ENCODE data around the gene C14orf93.

C14orf93 gene

DNA sequence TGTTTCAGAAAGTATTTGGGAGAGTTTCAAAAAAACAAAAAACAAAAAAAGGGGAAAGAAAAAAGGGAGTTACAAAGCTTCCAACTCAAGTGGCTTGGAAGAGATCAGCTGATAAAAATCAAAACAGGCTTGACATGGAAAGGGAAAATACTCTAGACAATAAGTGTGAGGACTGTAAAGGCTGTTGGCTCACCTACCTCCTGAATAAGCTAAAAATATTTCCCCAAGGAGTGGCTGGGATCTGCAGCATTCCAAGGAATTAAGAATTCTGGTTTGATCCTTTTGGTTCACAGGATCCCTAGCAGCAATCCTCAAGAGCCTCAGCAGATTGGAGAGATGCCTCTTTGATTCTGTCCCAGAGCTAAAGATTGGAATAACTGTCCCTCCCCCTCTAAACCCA is 16.4 kb downstream of the C14orf93 start:
- no peak for DNase-seq

DNA sequence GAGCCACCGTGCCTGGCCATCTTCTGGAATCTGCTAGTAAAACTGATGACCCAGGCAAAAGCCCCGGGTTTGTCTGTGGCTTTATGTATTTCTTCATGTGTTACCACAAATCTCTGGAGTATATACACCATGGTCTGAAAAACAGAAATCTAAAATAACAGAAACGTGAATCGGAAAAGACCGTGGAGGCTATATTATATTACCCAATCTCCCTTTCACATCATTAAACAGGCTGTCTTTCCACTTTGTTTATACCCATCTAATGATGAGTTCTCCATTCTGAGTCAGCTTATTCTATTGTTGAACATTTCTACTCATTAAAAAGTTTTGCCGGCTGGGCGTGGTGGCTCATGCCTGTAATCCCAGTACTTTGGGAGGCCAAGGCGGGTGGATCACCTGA is 18.1 kb downstream of the C14orf93 start:
- DNase-seq: no peak

DNA sequence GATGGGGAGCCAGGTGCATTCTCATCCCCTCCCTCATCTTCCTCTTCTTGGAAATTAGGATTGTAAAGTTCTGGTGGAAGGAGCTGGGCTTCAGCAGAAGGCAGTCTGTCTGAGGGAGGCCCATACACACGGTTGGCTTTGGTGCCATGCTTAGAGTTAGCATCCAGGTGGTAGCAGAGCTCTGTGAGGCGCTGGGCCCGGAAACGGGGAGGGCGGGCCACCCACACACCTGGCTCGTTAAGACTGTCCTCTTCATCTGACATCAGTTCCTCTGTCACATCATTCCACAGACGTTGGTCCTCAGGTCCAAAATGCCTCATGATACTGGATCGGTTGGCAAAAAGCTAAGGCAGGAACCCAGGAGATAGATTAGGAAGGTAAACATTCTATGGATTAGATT is 22.7 kb downstream of the C14orf93 start:
- no peak for DNase-seq

DNA sequence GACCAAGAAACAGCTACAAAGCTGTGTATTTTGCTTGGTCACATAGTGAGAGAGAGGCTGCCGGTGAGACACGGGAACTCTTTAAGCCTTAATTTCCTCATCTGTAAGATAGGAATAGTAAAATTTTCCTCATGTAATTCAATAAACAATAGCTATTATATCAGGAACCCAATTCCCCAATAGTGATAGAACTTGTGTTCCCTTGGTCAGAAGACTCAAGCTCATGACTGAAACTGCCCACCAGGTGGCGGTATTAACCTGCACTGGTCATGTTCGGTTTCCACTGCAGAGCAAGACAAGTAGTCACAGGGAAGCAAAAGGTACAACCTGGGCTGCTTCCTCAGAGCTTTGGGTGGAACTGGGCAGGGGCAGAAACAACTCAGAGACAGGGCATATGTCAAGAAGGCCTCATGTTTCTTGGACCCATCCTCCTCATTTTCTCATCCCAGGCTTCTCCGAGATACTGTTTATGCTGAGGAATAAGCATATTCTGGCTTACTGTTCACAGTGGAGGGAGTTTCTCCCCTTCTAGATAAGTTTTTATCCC is 23.4 kb downstream of the C14orf93 start:
- peak; percentile 92 for DNase-seq

DNA sequence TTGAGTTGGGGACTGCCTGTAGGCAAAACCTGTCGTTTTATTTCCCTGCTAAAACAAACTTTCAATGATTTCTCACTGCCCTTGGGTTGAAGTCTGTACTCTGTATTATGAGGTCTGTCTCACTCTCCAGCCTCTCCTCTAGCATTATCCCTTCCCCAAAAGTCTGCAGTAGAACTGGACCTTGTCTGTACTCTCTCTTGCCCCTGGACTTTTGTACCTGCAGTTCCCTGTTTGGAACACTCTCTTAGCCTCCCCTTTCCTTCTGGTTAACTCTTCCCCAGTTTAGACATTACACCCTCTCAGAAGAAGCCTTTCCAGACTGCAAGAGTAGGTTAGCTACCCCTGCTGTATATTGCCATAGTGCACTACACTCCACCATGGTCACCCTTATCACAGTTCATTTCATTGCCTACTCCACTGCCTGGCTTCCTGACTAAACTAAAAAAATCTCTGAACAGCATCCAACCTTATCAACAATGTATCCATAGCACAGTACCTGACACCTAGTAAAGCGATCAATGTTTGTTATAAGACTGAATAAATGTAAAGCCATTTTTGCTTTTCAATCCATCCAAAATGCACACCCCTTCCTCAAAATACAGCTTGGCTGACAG is 23.9 kb downstream of the C14orf93 start:
- DNase-seq: no peak

DNA sequence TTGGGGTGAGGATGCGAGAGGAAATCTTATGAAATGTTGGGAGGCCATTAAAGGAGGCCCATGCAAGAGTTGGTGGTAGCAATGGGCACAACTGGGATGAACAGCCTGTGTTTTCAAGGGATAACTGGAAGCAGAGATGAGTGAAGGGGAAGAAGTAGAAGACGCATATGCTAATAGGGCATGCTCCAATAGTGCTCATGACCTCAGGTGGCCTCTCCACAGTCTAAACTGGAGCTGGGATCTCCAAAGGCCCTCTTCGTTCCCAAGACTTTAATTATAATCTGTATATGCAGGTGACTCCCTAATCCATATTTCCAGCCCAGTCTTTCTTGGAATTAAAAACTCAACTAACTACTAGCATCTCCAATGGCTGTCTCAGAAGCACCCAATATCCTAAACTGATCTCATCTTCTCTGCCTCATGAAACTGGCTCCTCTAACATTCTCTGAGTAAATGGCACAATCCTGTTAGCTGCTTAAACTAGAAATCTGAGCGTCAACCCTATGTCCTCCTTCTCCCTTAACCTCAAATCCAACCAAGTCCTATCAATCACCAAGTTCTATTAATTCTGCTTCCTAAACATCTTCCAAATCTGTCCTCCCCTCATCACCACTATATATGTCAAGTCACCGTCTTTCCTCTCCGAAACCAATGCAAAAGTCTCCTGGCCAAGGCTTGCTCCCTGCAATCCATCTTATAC is 24.8 kb downstream of the C14orf93 start:
- no peak for DNase-seq

DNA sequence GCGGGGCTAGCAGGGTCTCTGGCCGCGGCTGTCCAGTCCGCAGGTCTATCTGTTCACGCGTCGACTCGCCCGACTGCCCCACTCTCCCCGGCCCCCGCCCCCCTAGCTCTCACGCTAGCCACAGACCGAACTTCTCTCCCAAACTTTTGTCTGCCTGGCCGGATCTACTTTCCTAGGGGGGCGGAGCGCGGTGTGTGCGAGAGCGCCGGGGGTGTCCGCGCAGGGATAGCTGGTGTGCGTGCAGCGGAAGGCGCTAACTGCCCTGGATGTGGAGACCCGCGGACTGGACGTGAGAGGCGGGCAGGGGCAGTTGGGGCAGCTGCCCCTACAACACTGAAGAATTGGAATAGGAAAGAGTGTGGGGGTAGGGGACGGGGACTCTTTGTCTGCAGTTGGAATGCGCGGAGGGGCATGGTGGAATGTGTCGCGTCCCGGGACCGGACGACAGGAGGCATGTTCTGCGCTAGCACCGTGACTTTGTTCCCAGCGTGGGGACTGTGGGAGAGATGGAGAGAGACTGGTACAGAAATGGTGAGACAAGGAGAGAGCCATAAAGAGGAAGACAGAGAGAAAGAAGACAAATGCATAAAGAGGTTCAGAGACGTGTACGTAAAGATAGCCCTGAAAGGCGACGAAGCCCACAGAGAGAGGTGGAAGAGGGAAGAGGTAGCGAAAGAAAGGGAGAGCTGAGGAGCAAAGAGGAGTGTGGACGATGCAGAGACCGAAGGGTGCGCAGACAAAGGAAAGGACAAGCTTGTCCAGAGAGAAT is 27.3 kb downstream of the C14orf93 start, which contains the start of gene AJUBA:
Gene AJUBA (minus strand): TSS at position 75 of the 769 bp plus-strand sequence. CDS start 285 bp downstream, outside the sequence.
- DNase-seq: peak; percentile 89

DNA sequence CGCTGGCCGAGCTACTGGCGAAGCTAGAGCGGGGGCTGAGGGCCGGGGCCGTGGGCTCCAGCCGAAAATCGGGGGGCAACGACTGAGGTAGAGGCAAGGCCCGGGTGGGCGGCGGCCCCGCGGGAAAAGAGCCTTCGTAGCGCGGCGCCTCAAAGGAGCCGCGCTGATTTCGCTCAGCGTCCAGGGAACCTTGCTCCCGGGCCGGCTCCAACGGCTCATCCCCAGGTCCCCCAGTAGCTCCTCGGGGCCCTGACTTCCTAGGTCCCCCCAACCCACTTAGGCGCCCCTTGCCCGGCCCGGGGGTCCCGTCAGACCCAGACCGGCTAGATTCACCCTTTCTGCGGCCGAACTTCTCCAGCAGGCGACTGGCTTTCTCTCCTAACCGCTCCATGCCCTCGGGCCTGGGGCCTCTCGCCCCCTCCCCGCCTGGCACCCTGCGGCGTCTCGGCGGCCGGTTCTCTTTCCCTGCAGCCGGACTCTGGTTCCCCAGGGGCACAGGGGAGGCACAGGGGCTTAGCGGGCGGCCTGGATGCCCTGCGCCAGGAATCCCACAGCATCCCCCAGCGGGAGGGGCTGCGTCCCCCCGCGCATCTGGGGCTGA is 28.0 kb downstream of the C14orf93 start:
- DNase-seq: peak; percentile 12

DNA sequence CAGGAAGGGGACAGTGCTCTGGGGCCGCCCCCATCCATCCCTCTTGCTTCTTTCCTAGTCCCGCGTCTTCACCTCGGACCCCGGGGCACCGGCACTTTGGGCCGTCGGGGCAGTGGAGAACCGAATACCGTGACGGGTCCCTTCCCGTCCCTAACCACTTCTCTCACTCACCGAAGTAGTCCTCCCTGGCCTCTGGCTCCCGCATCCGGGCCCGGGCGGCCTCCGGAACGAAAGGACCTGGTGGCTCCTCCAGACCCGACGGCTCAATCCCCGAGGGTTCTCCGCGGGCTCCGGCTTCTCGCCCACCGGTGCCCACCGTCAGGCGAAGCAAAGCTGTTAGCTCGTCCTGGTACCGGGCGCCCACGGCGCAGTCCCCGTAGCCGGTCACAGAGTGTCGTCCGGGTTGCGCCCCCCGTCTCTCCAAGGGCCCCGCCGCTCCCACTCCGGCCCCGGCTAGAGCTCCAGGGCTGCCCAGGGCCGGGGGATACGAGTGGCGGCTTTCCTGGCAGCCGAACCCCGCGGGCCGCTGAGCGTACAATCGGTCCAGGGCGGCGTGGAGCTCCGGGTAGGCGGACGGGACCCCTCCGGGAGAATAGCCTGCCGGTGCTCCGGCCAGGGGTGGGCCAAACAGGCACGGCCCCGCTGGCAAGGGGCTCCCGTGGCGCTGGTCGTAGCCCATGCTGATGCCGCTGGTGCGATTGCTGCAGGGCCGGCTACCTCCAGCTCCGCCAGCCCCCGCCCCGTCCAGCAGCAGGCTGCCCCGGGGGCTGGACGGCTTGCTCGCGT is 28.7 kb downstream of the C14orf93 start:
- peak; percentile 37 for DNase-seq

DNA sequence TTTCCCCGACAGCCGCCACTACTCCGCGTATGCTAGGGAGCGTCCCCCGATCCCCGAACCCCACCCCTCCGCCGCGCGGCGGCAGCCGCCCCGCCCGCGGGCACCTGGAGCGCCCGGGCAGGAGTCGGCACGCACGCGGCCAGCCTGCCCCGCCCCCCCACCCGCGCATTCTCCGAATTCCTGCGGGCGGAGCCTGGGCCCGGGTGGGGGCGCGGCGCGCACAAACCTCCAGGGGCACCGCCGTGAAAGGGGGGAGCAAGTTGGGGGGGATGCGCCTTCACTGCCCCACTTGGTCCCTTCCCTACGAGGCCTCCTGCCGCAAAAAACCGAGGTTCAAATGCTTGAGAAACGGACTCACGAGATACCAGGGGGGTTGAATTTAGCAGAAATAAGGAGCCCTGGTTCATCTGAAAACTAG is 29.3 kb downstream of the C14orf93 start:
- DNase-seq: peak; percentile 53

DNA sequence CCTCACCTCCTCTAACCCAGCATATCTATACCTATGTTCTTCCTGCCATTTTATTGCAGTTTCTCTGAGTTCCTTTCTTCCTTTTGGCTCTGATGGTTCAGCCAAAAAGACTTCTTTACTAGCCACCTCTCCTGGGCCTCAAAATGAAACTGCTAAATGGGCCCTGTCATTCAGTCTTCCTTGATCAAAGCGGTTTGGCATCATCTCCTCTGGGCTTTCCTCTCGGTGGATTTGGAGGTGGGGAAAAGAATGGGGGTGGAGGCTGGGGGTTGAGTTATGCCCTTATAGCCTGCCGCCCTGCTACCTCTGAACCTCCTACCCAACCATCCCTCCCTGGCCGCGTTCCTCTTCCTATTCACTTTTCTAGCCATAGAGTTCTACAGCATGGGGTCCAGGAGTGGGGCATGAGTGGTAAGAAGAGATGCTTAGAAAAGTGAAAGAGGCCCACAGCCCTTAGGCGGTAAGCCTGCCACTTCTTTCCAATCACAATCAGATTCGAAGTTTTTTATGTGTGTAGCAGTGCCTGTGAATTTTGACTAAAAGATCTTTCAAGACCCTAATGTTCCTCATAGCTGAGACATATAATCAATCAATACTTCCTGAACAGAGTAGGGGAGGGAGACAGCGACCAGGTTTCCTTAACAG is 30.1 kb downstream of the C14orf93 start:
- no peak for DNase-seq

DNA sequence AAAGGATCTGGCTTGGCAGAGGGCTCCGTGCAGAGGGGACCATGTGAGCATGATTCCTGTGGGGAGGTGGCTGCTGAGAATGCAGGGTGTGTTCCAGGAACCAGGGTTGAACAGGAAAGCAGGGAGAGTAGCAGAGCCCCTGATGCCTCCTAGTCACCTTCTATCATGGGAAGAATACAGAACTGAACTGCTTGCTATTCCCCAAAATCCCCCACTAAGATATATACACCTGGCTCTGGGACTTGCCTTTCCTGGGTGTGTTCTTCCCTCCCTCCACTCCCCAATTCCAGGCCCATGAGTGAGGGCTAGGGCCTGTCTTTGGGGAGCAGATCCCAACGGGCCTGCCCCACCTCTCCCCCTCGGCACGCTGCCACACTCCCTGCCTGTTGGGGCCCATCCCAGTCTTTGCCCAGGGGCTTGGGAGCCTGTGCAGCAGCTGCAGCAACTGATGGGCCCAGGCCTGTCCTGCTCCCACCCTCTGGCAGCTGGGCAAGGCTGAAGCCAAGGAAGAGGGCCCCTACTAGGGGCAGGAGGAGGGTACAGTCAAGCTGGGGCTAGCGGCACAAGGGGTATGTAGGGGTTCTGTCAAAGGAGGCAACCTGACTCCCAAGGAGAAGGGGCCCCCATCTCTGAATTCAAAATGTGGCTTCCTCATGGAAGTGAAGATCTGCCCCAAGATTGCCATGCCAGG is 30.8 kb downstream of the C14orf93 start:
- no peak for DNase-seq

DNA sequence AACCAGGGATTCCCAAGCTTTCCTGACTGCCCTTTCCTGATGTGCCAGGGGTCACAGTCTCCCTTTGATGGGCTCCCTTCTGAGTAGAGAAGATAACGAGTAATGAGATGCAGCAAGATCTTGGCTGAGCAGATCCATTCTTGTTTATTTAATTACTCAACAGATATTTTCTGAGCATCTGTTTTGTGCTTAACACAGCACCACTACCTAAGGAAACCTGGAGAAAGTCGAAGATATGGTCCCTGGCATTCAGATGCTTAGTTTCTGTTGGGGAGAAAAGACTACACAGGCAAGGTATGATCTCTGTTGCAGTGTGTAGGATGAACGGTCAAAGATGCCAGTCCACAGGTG is 31.5 kb downstream of the C14orf93 start:
- no peak for DNase-seq

DNA sequence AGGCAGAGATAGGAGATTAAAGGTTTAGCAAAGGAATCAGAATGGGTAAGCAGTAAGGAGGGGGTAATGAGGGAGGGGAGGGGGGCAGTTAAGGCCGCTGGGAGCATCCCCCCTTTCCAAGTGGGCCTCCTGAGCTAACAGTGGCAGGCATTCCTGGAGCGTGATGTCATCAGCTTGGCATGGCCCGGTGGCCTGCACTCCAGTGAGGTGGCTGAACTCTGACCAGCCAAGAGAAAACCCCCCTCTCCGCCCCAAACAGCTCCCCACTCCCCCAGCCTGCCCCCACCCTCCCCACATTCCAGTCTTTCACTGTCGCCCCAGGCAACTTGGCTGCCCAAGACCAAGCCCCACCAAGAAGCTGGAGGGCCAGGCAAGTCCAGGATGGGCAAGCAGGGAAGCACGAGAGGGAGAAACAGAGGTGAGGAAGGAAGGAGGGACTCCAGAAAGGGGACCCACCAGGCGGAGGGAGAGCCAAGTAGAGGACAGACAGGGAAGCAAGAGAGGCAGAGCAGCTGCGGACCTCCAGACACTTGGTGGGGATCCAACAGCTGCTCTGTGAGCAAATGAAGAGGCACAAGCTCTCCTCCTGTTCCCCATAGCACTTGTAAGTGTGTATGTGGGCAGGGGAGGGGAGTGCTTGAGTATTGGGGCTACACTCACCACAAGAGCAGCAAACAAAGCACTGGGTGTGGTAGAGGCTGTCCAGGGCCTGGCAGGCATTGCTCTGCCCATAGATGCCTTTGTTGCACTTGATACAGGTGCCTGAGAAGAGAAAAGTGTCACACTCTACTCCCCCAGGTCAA is 32.1 kb downstream of the C14orf93 start:
- no peak for DNase-seq

DNA sequence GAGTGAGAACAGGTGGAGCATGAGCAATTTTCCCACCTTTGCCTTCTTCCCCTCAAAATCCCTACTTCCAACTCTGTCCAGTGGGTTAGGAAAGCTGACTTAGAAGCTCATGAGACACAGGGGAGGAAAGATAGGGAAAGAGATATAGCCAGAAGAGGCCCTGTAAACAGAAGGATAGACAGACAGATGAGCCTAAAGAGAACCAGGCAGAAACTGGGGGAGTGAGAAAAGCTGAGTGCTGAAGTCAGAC is 32.6 kb downstream of the C14orf93 start:
- no peak for DNase-seq

DNA sequence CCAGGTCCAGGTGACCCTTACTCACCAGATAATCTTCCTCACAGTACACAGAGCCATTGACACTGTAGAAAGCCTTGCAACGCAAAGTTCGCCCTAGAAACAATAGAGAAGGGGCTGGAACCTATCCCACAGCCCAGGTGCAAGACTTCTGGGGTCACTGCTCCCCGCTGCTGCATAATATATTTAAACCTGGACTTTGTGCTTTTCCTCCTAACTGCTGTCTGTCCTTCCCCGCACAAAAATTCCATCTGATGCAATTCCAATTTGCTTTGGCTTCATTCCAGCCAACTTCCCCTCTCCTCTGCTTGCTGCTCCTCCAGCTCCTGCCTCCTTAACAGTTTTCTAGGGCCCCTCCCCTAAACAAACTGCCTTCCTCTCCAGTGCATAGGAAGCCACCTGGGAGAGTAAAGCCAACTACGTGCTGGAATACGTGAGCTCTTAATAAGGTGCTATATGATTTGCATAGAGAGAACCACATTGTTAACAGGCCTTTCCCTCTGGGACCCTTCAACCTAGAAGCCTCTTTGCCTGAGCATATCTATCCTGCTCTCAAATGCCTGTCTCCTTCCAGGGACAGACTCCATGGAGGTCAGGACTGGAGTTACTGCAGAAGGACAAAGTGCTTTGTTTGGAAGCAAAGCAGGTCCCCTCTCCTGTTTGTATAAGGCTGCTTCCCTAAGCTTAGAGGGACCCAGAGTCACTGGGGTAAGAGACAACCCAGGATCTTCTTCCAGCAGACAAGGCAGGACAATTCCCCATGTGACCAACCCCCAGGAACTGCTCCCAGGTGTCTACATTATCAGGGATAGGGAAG is 33.1 kb downstream of the C14orf93 start:
- DNase-seq: no peak

DNA sequence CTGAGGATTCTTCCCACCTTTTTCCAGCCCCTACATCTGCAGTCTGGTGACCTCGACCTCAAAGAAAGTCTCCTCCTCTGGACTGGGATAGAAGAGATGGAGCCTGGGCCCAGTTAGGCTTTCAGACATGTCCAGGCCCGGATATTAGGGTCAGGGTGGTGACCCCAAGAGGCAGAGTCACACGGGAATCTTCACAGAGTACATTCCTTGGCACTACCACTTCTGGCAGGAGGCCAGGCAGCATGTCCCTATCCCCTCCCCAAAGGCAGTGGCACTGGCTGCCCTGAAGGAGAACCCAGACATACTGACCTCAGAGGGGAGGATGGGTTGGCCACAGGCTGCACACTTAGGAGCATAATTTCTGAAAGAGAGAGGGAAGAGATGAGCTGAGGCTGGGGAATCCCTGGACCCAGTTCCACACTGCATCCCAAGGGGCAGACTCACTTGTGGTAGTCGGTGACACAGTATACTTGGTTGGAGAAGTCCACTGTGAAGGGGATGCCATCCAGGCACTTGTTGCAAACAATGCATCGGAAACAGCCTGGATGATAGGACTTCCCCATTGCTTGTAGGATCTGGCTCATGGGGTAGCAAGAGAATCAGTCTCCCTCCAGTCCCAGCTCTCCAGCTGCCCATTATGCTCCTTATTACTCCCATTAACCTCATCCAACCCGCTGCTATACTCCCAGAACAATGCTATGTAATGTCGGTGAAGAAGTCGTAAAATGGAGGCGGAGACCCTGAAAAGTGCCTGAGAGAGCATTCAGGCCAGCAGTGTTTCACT is 35.2 kb downstream of the C14orf93 start:
- no peak for DNase-seq

DNA sequence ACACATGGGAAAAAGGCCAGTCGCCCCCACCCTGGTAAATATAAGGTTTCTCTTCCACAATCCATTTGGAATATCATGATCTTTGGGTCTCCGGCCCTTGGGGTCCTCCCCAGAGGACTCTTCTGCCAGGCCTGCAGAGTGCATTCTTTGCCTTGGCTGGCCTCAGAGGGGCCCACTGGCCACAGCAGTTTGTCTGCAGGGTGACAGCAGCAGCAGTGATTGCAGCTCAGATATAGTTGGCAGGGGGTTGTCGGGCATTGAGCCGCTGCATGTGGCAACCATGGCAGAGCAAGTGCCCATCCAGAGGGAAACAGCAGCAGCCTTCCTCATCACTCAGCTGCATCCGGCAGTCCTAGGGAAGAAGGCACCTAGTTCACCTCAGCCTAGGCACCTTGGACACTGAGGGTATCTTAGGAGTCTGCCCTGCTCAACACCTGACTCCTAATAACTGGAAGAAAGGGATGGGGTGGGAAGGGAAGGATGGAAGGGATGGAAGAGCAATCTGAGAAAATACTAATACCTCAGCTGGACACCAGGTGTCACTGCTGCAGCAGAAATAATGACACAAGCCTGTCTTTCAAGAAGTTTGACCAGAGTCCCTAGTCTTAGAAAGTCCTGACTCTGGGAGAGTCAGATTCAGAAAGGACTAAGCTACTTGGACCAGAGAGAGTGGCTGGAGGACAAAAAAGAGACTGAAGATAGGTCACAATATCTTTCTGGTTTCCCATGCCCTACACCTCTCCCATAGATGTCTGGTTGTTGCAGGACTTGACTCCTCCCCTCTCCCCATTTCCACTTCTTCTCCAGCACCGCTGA is 36.5 kb downstream of the C14orf93 start:
- peak; percentile 54 for DNase-seq

All from stimulated activated CD4-positive, alpha-beta T cell treated with anti-CD3 and anti-CD28 coated beads, Interleukin-15, amount 100 ng/mL, for 24 hours (primary cell).